Activated CD4-positive, alpha-beta T cell treated with anti-CD3 and anti-CD28 coated beads for 36 hours (primary cell): ENCODE data around the gene CLEC4M. TPM values are rescaled to one million over a fixed set of nuclear protein-coding genes. Genes with fewer than 3 reads are reported as not detected.

Experiments used
- ATAC-seq: fragments of 200-7000 bp; cut with Tn5 transposase; one replicate; pipeline ENCODE4 v1.10.0; 2021; ENCODE audit warnings: mild to moderate bottlenecking, moderate library complexity
- CTCF ChIA-PET: fragments of 350-600 bp; sonication (Branson Sonifier 250); formaldehyde crosslinking; loops from one replicate; lab custom pipeline; 2021; ENCODE audit warnings: antibody characterized with exemption; lab: Charles Lee
- POLR2A ChIA-PET: fragments of 350-600 bp; sonication (Branson Sonifier 250); formaldehyde crosslinking; loops from one replicate; lab custom pipeline; 2021; ENCODE audit warnings: antibody characterized with exemption, inconsistent platforms; lab: Charles Lee
- DNase-seq: peaks from one replicate; pipeline ENCODE4 v3.0.0-alpha.2; 2020
- H3K27ac Mint-ChIP-seq: one replicate; pipeline ENCODE4 v1.8.0; 2021; ENCODE audit warnings: mixed read lengths
- H3K27me3 Mint-ChIP-seq: one replicate; pipeline ENCODE4 v1.8.0; 2021; ENCODE audit warnings: mixed read lengths
- H3K36me3 Mint-ChIP-seq: one replicate; pipeline ENCODE4 v1.8.0; 2021; ENCODE audit warnings: low read depth, mixed read lengths
- H3K4me1 Mint-ChIP-seq: one replicate; pipeline ENCODE4 v1.8.0; 2021; ENCODE audit warnings: mixed read lengths
- H3K4me3 Mint-ChIP-seq: one replicate; pipeline ENCODE4 v1.8.0; 2021; ENCODE audit warnings: mild to moderate bottlenecking, moderate library complexity, mixed read lengths
- H3K9me3 Mint-ChIP-seq: one replicate; pipeline ENCODE4 v1.8.0; 2021; ENCODE audit warnings: low read depth, mixed read lengths
- intact Hi-C, 2 experiments: fragments of 100-400 bp; cut with DNase I in 1 of 2; cut with micrococcal nuclease in 1 of 2; formaldehyde crosslinking; loops; one replicate each; pipeline versions ENCODE4 v1.14.2 to v1.15.1; 2022 to 2024; cut with DNase I, micrococcal nuclease
- total RNA-seq, 2 experiments: library from RNA; stranded (reverse); gene quantifications; one replicate each; pipeline ENCODE4 v1.2.3, GENCODE V29; 2021

Gene CLEC4M, protein sequence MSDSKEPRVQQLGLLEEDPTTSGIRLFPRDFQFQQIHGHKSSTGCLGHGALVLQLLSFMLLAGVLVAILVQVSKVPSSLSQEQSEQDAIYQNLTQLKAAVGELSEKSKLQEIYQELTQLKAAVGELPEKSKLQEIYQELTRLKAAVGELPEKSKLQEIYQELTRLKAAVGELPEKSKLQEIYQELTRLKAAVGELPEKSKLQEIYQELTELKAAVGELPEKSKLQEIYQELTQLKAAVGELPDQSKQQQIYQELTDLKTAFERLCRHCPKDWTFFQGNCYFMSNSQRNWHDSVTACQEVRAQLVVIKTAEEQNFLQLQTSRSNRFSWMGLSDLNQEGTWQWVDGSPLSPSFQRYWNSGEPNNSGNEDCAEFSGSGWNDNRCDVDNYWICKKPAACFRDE
- total RNA-seq: not detected

DNA sequence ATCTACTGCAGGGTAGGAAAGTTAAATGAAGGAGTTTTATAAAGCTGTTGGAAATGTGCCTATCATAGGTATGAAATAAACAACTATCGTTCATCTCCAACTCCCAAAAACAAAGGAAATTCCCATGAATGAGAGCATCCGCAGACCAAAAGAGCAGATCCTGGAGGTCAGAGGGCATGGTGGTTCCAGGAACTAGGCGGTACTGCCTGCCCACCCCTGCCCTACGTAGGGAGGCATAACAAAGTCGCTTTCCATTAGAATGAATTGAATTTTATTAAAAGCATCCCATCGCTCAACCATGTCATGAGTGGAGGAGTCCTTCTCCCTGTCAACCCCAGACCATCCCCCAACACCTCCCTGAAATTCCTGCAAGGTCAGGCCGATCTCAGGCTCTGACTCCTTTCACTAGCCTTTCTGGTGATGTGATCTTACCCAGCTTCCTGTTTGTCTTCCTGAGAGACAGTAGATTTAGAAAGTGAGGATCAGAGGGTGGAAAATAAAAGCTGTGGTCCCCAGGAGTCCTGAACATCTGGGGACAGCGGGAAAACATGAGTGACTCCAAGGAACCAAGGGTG is at the start of gene CLEC4M:
CLEC4M (plus strand) TSS at position 525 of the 575 bp plus-strand sequence; CDS start at position 549, 24 bp downstream.
- intact Hi-C loops: no loop called here
- CTCF ChIA-PET: interaction anchor here (0.8 to 1.3 kb wide), 3 partner anchors 9 to 612 kb away, joined by 3 read pairs; no protein-coding TSS in a partner anchor
- no peak for DNase-seq
- H3K9me3 Mint-ChIP-seq: peaks cover 21% of the 10 kb centered on the region
- peaks cover 5% of the 10 kb centered on the region for H3K4me1 Mint-ChIP-seq
- ATAC-seq: no peak
- no peak within 1 kb of the TSS for H3K4me3 Mint-ChIP-seq
- POLR2A ChIA-PET: interaction anchor here (0.6 kb wide), 1 partner anchor 73 kb away, joined by 3 read pairs; no protein-coding TSS in a partner anchor
- peak within 1 kb of the TSS; percentile 47 for H3K27ac Mint-ChIP-seq
- peaks cover 23% of the 10 kb centered on the region for H3K27me3 Mint-ChIP-seq
- H3K36me3 Mint-ChIP-seq: peaks cover 12% of the 10 kb centered on the region

DNA sequence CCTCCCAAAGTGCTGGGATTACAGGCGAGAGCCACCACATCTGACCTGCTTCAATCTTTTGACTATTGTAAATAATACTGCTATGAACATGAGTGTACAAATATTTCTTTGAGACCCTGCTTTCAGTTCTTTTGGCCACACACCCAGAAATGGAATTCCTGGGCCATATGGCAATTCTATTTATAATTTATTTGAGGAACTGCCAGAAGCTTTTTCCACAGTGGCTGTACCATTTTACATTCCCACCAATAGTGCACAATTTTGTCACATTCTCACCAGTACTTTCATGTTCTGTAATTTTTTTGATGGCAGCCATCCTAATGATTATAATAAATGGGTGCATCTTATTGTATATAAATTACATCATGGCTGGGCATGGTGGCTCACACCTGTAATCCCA is 47.4 kb upstream of the CLEC4M start:
- no peak for DNase-seq
- ATAC-seq: no peak
- Mint-ChIP-seq H3K27me3 (no peaks in the 10 kb centered on the region), H3K4me1 (peaks cover 8% of the 10 kb centered on the region), H3K4me3 (no peak overlapping the region), H3K36me3 (peaks cover 5% of the 10 kb centered on the region), H3K9me3 (no peaks in the 10 kb centered on the region), H3K27ac (no peak overlapping the region)
- intact Hi-C loops: no loop called here
- ChIA-PET CTCF (interaction anchor here (0.6 to 1.0 kb wide), 2 partner anchors 57 to 147 kb away, joined by 3 read pairs; no protein-coding TSS in a partner anchor), POLR2A (interaction anchor here (0.6 kb wide), 1 partner anchor 172 kb away, joined by 3 read pairs; no protein-coding TSS in a partner anchor)

DNA sequence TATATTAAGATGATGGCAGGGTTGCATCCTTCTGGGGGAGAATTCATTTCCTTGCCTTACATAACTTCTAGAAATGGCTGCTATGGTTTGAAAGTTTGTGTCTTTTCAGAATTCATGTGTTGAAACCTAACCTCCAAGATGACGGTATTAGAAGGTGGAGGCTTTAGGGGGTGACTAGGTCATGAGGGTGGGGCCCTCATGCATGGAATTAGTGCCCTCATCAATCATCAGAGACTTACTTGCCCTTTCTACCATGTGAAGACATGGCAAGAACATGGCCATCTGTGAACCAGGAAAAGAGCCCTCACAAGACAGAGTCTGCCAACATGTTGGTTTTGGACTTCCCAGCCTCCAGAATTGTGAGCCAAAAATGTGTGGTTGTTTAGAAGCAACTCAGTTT is 46.3 kb upstream of the CLEC4M start:
- H3K9me3 Mint-ChIP-seq: no peaks in the 10 kb centered on the region
- H3K27ac Mint-ChIP-seq: no peak overlapping the region
- ChIA-PET POLR2A (no interaction called here), CTCF (interaction anchor here (1.0 kb wide), 1 partner anchor 34 kb away, joined by 3 read pairs; no protein-coding TSS in a partner anchor)
- ATAC-seq: no peak
- H3K4me3 Mint-ChIP-seq: no peak overlapping the region
- no peak for DNase-seq
- H3K4me1 Mint-ChIP-seq: peaks cover 7% of the 10 kb centered on the region
- intact Hi-C loops: no loop called here
- H3K27me3 Mint-ChIP-seq: no peaks in the 10 kb centered on the region
- peaks cover 5% of the 10 kb centered on the region for H3K36me3 Mint-ChIP-seq

DNA sequence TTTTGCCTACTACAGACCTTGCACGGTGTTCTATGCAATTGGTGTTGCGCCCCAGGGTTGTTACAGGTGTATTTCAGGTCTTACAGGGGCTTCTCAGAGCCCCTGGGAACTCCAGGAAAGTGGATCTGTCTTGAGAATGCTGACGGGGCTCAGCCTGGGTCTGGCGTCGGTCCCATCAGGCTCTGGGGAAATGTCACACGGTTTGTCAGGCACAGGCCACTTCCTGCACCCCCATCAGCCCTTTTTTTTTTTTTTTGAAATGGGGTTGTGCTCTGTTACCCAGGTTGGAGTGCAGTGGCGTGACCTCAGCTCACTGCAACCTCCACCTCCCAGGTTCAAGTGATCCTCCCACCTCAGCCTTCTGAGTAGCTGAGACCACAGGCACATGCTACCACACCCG is 44.4 kb upstream of the CLEC4M start:
- ATAC-seq: no peak
- Mint-ChIP-seq H3K27me3 (peaks cover 3% of the 10 kb centered on the region), H3K9me3 (no peaks in the 10 kb centered on the region), H3K4me3 (no peak overlapping the region), H3K27ac (no peak overlapping the region), H3K4me1 (peaks cover 7% of the 10 kb centered on the region), H3K36me3 (peaks cover 5% of the 10 kb centered on the region)
- intact Hi-C loops: no loop called here
- ChIA-PET POLR2A (no interaction called here), CTCF (no interaction called here)
- DNase-seq: no peak

DNA sequence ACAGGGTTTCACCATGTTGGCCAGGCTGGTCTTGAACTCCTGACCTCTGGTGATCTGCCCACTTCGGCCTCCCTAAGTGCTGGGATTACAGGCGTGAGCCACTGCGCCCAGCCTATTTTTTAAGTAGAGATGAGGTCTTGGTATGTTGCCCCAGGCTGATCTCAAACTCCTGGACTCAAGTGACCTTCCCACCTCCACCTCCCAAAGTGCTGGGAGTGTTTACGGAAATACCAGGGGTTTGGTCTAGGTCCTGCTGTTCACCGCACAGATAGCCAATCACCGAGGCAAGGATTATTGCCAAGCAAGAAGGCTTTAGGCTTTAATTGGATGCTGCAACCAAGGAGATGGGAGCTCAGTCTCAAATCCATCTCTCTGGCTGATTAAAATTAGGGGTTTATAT is 42.7 kb upstream of the CLEC4M start:
- no peak overlapping the region for H3K27ac Mint-ChIP-seq
- POLR2A ChIA-PET: no interaction called here
- intact Hi-C loops: no loop called here
- CTCF ChIA-PET: no interaction called here
- H3K36me3 Mint-ChIP-seq: peaks cover 5% of the 10 kb centered on the region
- H3K27me3 Mint-ChIP-seq: peaks cover 3% of the 10 kb centered on the region
- ATAC-seq (no peak), DNase-seq (no peak)
- H3K9me3 Mint-ChIP-seq: no peaks in the 10 kb centered on the region
- H3K4me3 Mint-ChIP-seq: no peak overlapping the region
- no peaks in the 10 kb centered on the region for H3K4me1 Mint-ChIP-seq

DNA sequence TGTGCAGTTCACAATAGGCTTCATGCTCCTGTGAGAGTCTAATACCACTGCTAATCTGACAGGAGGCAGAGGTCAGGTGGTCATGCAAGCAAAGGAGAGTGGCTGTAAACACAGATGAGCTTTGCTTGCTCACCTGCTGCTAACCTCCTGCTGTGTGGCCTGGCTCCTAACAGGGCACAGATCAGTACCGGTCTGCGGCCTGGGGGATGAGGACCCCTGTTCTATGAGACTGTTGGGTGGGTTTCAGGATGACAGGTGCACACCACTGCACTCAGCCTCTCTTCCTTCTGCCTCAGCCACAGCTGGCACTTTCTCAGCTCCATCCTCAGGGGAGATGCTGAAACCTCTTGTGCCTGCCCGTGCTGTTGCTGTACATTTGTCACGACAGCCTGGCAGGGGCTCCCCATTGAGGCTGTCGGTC is 40.8 kb upstream of the CLEC4M start:
- POLR2A ChIA-PET: interaction anchor here (0.5 kb wide), 1 partner anchor 131 kb away, joined by 5 read pairs; no protein-coding TSS in a partner anchor
- ATAC-seq (no peak), DNase-seq (no peak)
- Mint-ChIP-seq H3K9me3 (no peaks in the 10 kb centered on the region), H3K36me3 (no peaks in the 10 kb centered on the region), H3K27ac (no peak overlapping the region), H3K4me1 (no peaks in the 10 kb centered on the region), H3K4me3 (no peak overlapping the region), H3K27me3 (peaks cover 7% of the 10 kb centered on the region)
- CTCF ChIA-PET: no interaction called here
- intact Hi-C loops: no loop called here

DNA sequence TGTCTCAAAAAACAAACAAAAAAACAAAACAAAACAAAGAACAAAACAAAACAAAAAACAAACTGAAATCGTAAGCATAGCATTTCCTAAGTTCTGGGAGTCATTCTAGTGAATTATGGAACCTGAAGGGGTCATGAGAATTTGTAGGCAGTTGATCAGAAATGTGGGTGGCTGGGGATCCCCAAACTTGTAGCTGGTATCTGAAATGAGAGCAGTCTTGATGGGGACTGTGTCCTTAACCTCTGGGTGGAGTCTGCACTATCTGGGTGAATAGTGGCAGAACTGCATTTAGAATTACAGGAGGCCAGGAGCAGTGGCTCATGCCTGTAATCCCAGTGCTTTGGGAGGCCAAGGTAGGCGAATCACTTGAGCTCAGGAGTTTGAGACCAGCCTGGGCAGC is 37.3 kb upstream of the CLEC4M start:
- H3K27me3 Mint-ChIP-seq: peaks cover 37% of the 10 kb centered on the region
- no peak overlapping the region for H3K27ac Mint-ChIP-seq
- H3K4me1 Mint-ChIP-seq: peaks cover 11% of the 10 kb centered on the region
- no peaks in the 10 kb centered on the region for H3K36me3 Mint-ChIP-seq
- CTCF ChIA-PET: no interaction called here
- no peak for ATAC-seq
- H3K9me3 Mint-ChIP-seq: no peaks in the 10 kb centered on the region
- POLR2A ChIA-PET: no interaction called here
- no peak overlapping the region for H3K4me3 Mint-ChIP-seq
- DNase-seq: no peak
- intact Hi-C loops: no loop called here

DNA sequence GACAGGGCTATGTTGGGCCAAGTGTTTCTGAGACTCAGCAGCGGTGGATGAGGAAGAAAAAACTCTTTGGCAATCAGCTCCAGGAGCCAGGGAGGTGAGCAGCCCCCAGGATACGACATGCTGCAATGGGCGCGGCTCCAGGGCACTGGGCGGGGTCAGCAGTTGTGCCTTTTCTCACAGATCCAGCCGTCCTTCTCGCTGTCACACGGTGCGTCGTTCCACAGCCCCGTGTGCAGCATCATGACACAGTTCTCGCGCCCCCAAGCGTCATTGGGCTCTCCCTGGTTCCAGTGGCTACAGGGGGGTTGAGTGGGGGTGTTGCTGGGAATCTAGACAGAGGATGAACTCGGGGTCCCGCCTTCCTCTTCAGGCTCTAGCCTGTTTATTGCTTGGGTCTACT is 33.8 kb upstream of the CLEC4M start:
- Mint-ChIP-seq H3K4me1 (peaks cover 11% of the 10 kb centered on the region), H3K9me3 (no peaks in the 10 kb centered on the region), H3K4me3 (no peak overlapping the region), H3K36me3 (no peaks in the 10 kb centered on the region), H3K27ac (no peak overlapping the region), H3K27me3 (peaks cover 45% of the 10 kb centered on the region)
- CTCF ChIA-PET: no interaction called here
- POLR2A ChIA-PET: no interaction called here
- peak; percentile 17 for DNase-seq
- no peak for ATAC-seq
- intact Hi-C loops: no loop called here

DNA sequence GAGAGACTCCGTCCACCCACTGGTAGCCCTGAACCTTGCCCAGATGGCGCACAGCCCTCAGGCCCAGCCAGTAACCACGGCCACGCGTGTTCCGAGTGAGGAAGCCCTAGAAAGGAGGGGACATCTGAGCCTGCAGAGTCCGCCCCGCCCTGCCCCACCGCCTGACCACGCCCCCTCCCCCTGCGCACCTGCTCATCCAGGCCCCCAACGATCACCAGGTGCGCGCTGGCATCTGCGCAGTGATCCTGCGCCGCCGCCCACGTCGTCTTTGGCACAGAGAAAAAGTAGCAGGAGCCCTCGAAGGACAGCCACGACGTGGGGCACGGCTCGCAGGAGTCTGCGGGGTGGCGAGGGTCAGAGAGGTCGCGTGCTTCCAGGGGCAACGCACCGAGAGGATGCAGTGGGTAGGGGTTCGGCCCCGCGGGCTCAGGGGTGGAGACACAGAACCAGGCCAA is 33.2 kb upstream of the CLEC4M start:
- no peak overlapping the region for H3K27ac Mint-ChIP-seq
- peak; percentile 24 for DNase-seq
- H3K27me3 Mint-ChIP-seq: peaks cover 49% of the 10 kb centered on the region
- no peak overlapping the region for H3K4me3 Mint-ChIP-seq
- no peaks in the 10 kb centered on the region for H3K36me3 Mint-ChIP-seq
- CTCF ChIA-PET: no interaction called here
- intact Hi-C loops: no loop called here
- peaks cover 11% of the 10 kb centered on the region for H3K4me1 Mint-ChIP-seq
- ATAC-seq: no peak
- POLR2A ChIA-PET: no interaction called here
- H3K9me3 Mint-ChIP-seq: no peaks in the 10 kb centered on the region

DNA sequence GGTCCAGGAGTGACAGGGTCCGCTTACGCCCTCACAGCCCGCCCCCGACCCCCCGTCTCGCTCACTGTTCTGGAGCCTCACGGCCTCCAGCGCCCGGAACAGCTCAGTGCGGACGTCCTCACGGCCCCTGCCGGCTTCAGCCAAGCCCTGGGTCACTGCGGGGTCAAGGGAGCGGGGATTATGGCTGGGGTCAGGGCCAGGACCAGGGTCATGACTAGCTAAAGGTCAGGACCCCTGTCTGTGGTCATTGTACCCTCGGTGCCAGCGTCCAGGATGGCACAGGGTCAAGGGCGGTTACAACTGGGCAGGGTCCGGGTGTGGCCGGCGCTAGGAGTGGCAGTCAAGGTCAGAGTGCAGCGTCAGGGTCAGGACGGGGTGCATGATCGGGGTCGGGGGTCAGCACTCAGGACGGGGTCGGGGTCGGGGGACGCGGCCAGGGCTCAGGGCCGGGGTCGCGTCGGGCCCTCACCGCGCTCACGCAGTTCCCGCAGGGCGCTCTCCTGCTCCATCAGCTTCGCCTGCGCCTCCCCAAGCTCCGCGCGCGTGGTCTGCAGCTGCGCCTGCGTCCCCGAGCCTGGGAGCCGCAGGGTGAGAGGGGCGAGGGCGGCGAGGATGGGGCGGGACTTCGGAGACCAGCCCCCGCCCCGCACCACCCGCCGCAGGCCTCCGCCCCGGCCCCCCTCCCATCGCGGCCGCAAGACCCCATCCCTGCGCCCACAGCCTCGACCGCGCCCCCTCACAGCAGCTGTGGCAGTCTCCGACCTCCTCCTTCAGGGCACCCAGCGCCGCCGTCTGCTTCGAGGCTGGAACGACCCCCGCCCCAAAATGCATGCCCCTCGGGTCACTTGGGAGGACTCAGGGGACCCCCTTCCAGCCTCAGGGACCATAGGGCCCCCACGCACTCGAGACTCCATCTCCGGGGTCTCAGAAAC is 32.5 kb upstream of the CLEC4M start:
- Mint-ChIP-seq H3K9me3 (no peaks in the 10 kb centered on the region), H3K36me3 (no peaks in the 10 kb centered on the region), H3K4me1 (peaks cover 11% of the 10 kb centered on the region), H3K4me3 (no peak overlapping the region), H3K27me3 (peaks cover 54% of the 10 kb centered on the region), H3K27ac (no peak overlapping the region)
- ChIA-PET CTCF (interaction anchor here (0.6 kb wide), 1 partner anchor 19 kb away, joined by 3 read pairs; no protein-coding TSS in a partner anchor), POLR2A (no interaction called here)
- intact Hi-C loops: no loop called here
- DNase-seq (no peak), ATAC-seq (no peak)

DNA sequence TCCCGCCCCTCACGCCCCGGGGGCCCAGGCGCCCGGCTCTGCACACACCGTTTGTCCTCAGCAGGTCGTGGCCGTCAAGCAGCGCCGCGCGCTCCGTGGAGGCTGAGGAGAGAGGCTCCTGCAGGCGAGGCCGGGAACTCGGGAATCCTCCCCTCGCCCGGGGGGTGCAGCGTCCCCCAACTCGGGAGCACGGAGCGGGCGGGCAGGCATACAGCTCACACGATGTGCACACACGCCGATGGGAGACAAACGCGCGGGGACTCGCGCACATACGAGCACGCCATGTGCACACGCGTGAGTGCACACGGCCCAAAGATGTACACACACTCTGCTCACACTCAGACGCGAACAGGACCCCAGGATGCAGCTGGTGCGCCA is 31.8 kb upstream of the CLEC4M start:
- ChIA-PET CTCF (no interaction called here), POLR2A (no interaction called here)
- intact Hi-C loops: no loop called here
- Mint-ChIP-seq H3K4me1 (peaks cover 11% of the 10 kb centered on the region), H3K27me3 (peaks cover 55% of the 10 kb centered on the region), H3K36me3 (no peaks in the 10 kb centered on the region), H3K9me3 (no peaks in the 10 kb centered on the region), H3K4me3 (no peak overlapping the region), H3K27ac (no peak overlapping the region)
- ATAC-seq (no peak), DNase-seq (no peak)
